CD4-positive, alpha-beta T cell (primary cell): ENCODE data around the gene APOC3. TPM values are rescaled to one million over a fixed set of nuclear protein-coding genes. Genes with fewer than 3 reads are reported as not detected.
"Not testable (repeated sequence)": the region's sequence is repeated elsewhere in the genome, so short reads cannot be mapped to it uniquely, and the experiment has no call there.

Experiments used
- ATAC-seq: fragments of 200-7000 bp; cut with Tn5 transposase; one replicate; pipeline ENCODE4 v1.10.0; 2022; ENCODE audit warnings: mild to moderate bottlenecking; ENCODE audit not compliant: poor library complexity
- CTCF ChIA-PET: fragments of 350-600 bp; sonication (Branson Sonifier 250); formaldehyde crosslinking; loops from one replicate; lab custom pipeline; 2021; ENCODE audit warnings: antibody characterized with exemption, inconsistent platforms; lab: Charles Lee
- POLR2A ChIA-PET: fragments of 350-600 bp; sonication (Branson Sonifier 250); formaldehyde crosslinking; loops from one replicate; lab custom pipeline; 2021; ENCODE audit warnings: antibody characterized with exemption, inconsistent platforms; lab: Charles Lee
- DNase-seq, 14 experiments: peaks; one replicate each; pipeline ENCODE4 v3.0.0-alpha.2; 2013 to 2020; ENCODE audit warnings: mixed read lengths in 2 of 14
- H3K27ac ChIP-seq, 2 donors: one replicate each; pipeline versions ENCODE4 v1.5.1 to v1.7.0; 2013; ENCODE audit warnings: low read length in 2 of 2, low read depth in 1 of 2, mild to moderate bottlenecking in 1 of 2
- H3K27me3 ChIP-seq, 2 experiments: 1 replicate in 1 of 2; 2 replicates in 1 of 2; pipeline versions ENCODE4 v1.6.1 to v1.7.0; 2013; ENCODE audit warnings: low read length in 2 of 2, control low read depth in 1 of 2, mild to moderate bottlenecking in 1 of 2, moderate library complexity in 1 of 2; ENCODE audit not compliant: insufficient read depth in 2 of 2, control insufficient read depth in 1 of 2
- H3K36me3 ChIP-seq: one replicate; pipeline ENCODE4 v1.6.1; 2013; ENCODE audit warnings: low read length, control low read depth; ENCODE audit not compliant: insufficient read depth
- H3K4me1 ChIP-seq: one replicate; pipeline ENCODE4 v1.6.1; 2013; ENCODE audit warnings: low read length, control low read depth; ENCODE audit not compliant: insufficient read depth
- H3K4me3 ChIP-seq: one replicate; pipeline ENCODE4 v1.5.1; 2013; ENCODE audit warnings: mild to moderate bottlenecking, low read length, moderate library complexity
- H3K9me3 ChIP-seq, 2 experiments: 1 replicate in 1 of 2; 2 replicates in 1 of 2; pipeline versions ENCODE4 v1.6.1 to v1.7.0; 2013; ENCODE audit warnings: low read length in 2 of 2, mild to moderate bottlenecking in 2 of 2, control low read depth in 1 of 2, moderate library complexity in 1 of 2; ENCODE audit not compliant: control insufficient read depth in 1 of 2, insufficient read depth in 1 of 2
- H3K27ac Mint-ChIP-seq: one replicate; pipeline ENCODE4 v1.8.0; 2020; ENCODE audit warnings: mixed read lengths
- H3K27me3 Mint-ChIP-seq: one replicate; pipeline ENCODE4 v1.8.0; 2021; ENCODE audit warnings: mixed read lengths
- H3K36me3 Mint-ChIP-seq: one replicate; pipeline ENCODE4 v1.8.0; 2021; ENCODE audit warnings: low read depth, mixed read lengths
- H3K4me1 Mint-ChIP-seq: one replicate; pipeline ENCODE4 v1.8.0; 2021; ENCODE audit warnings: low read depth, mixed read lengths
- H3K4me3 Mint-ChIP-seq: one replicate; pipeline ENCODE4 v1.8.0; 2020; ENCODE audit warnings: mild to moderate bottlenecking, mixed read lengths
- H3K9me3 Mint-ChIP-seq: one replicate; pipeline ENCODE4 v1.8.0; 2020; ENCODE audit warnings: mixed read lengths
- intact Hi-C, 2 experiments: fragments of 100-400 bp; cut with DNase I in 1 of 2; cut with micrococcal nuclease in 1 of 2; formaldehyde crosslinking; loops; one replicate each; pipeline versions ENCODE4 v1.15.1 to v1.9.0; 2023 to 2025; cut with DNase I, micrococcal nuclease
- total RNA-seq, 174 experiments: library from RNA in 2 of 174; stranded (reverse) in 2 of 174; gene quantifications; one replicate each; pipeline ENCODE4 v1.2.3 and lab custom pipeline; 2021 to 2026
- TF ChIP-seq, protein P1 (sequence below): fragments of 200-600 bp; IDR thresholded peaks from one replicate; pipeline ENCODE4 v1.8.0; 2022; ENCODE audit warnings: antibody characterized with exemption, mild to moderate bottlenecking

Gene APOC3
- total RNA-seq, 2 experiments from 2014 or later, result not detected

DNA sequence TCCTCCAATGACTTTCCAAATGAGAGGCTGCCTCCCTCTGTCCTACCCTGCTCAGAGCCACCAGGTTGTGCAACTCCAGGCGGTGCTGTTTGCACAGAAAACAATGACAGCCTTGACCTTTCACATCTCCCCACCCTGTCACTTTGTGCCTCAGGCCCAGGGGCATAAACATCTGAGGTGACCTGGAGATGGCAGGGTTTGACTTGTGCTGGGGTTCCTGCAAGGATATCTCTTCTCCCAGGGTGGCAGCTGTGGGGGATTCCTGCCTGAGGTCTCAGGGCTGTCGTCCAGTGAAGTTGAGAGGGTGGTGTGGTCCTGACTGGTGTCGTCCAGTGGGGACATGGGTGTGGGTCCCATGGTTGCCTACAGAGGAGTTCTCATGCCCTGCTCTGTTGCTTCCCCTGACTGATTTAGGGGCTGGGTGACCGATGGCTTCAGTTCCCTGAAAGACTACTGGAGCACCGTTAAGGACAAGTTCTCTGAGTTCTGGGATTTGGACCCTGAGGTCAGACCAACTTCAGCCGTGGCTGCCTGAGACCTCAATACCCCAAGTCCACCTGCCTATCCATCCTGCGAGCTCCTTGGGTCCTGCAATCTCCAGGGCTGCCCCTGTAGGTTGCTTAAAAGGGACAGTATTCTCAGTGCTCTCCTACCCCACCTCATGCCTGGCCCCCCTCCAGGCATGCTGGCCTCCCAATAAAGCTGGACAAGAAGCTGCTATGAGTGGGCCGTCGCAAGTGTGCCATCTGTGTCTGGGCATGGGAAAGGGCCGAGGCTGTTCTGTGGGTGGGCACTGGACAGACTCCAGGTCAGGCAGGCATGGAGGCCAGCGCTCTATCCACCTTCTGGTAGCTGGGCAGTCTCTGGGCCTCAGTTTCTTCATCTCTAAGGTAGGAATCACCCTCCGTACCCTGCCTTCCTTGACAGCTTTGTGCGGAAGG, 2.9 kb downstream of the APOC3 start:
- ATAC-seq (no peak), DNase-seq (no peak)
- H3K27ac Mint-ChIP-seq, result no peak overlapping the region
- POLR2A ChIA-PET, result interaction anchor here (2.3 kb wide), 1 partner anchor 21 kb away, joined by 8 read pairs; no protein-coding TSS in a partner anchor
- no peak overlapping the region for H3K4me3 Mint-ChIP-seq
- Histone ChIP-seq H3K27me3 (no peaks in the 10 kb centered on the region), H3K36me3 (no peaks in the 10 kb centered on the region), H3K27ac (no peak overlapping the region), H3K4me1 (peaks cover 18% of the 10 kb centered on the region), H3K9me3 (no peaks in the 10 kb centered on the region), H3K4me3 (no peak overlapping the region)
- peaks cover 12% of the 10 kb centered on the region for H3K4me1 Mint-ChIP-seq
- no peaks in the 10 kb centered on the region for H3K27me3 Mint-ChIP-seq
- H3K9me3 Mint-ChIP-seq, result no peaks in the 10 kb centered on the region
- TF ChIP-seq, protein P1, sequence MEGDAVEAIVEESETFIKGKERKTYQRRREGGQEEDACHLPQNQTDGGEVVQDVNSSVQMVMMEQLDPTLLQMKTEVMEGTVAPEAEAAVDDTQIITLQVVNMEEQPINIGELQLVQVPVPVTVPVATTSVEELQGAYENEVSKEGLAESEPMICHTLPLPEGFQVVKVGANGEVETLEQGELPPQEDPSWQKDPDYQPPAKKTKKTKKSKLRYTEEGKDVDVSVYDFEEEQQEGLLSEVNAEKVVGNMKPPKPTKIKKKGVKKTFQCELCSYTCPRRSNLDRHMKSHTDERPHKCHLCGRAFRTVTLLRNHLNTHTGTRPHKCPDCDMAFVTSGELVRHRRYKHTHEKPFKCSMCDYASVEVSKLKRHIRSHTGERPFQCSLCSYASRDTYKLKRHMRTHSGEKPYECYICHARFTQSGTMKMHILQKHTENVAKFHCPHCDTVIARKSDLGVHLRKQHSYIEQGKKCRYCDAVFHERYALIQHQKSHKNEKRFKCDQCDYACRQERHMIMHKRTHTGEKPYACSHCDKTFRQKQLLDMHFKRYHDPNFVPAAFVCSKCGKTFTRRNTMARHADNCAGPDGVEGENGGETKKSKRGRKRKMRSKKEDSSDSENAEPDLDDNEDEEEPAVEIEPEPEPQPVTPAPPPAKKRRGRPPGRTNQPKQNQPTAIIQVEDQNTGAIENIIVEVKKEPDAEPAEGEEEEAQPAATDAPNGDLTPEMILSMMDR, result no peak
- no peaks in the 10 kb centered on the region for H3K36me3 Mint-ChIP-seq
- intact Hi-C loops, result no loop called here
- CTCF ChIA-PET, result no interaction called here

DNA sequence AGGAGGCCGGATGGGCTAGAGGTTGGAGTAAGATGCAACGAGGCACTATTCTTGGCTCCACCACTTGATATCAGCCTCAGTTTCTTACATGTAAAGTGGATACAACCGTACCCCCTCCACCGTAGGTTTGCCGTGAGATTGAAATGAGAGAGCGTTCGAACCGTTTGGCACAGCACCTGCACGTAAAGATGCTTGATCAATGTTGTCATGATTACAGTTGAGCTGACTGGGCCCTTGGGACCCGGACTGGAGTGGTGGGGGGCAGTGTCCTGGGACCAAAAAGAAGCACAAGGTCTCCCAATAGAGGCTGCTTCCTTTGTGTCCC, 3.7 kb downstream of the APOC3 start:
- H3K4me3 Mint-ChIP-seq, result no peak overlapping the region
- H3K9me3 Mint-ChIP-seq, result no peaks in the 10 kb centered on the region
- ChIA-PET CTCF (no interaction called here), POLR2A (interaction anchor here (2.3 kb wide), 1 partner anchor 20 kb away, joined by 8 read pairs; no protein-coding TSS in a partner anchor)
- no peak overlapping the region for H3K27ac Mint-ChIP-seq
- no peaks in the 10 kb centered on the region for H3K36me3 Mint-ChIP-seq
- Histone ChIP-seq H3K4me1 (peaks cover 18% of the 10 kb centered on the region), H3K27ac (no peak overlapping the region), H3K9me3 (no peaks in the 10 kb centered on the region), H3K36me3 (no peaks in the 10 kb centered on the region), H3K27me3 (no peaks in the 10 kb centered on the region), H3K4me3 (no peak overlapping the region)
- no peaks in the 10 kb centered on the region for H3K27me3 Mint-ChIP-seq
- H3K4me1 Mint-ChIP-seq, result peaks cover 12% of the 10 kb centered on the region
- TF ChIP-seq, protein P1, result no peak
- DNase-seq (no peak), ATAC-seq (no peak)
- intact Hi-C loops, result no loop called here

DNA sequence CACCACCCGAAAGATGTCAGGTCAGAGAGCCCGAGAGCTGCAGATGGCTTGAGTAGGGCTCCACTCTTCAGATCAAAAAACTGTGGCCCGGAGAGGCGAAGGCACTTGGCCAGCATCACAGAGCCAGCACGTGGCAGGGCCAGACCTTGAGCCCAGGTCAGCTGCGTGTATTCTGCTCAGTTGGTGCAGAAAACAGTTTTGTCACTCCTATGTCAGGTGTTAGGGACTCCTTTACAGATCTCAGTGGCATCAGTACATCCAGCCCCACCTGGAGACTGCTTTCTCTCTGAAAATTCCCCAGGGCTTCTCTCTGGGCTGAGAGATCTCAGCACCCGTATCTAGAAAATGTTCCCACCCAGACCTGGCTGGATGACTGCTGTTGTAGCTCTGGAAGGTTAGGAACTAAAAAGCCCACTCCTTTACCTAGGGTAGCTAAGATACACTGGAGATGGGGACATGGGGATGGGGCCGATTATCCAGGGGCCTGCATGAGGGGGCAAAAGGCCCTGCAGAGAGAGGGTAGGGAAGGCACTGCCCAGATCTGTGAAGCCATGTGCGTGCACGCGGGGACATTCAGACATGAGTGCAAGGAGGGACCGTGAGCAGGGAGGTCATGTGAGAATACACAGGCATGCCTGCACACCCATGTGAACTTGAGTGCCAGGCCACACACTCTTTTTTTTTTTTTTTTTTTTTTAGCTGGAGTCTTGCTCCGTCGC, 4.3 kb downstream of the APOC3 start:
- no peak for DNase-seq
- Mint-ChIP-seq H3K27me3 (no peaks in the 10 kb centered on the region), H3K4me3 (peak overlapping the region; percentile 77), H3K36me3 (no peaks in the 10 kb centered on the region), H3K27ac (no peak overlapping the region), H3K9me3 (no peaks in the 10 kb centered on the region), H3K4me1 (peaks cover 12% of the 10 kb centered on the region)
- intact Hi-C loops, result no loop called here
- POLR2A ChIA-PET, result interaction anchor here (2.3 kb wide), 1 partner anchor 19 kb away, joined by 8 read pairs; no protein-coding TSS in a partner anchor
- H3K9me3 ChIP-seq, result no peaks in the 10 kb centered on the region
- peaks cover 18% of the 10 kb centered on the region for H3K4me1 ChIP-seq
- ATAC-seq, result no peak
- CTCF ChIA-PET, result interaction anchor here (0.6 to 0.7 kb wide), 2 partner anchors 11 to 343 kb away, joined by 3 read pairs; partner anchors contain the start of gene APOA4
- H3K27ac ChIP-seq, result no peak overlapping the region
- no peak overlapping the region for H3K4me3 ChIP-seq
- H3K27me3 ChIP-seq, result no peaks in the 10 kb centered on the region
- H3K36me3 ChIP-seq, result no peaks in the 10 kb centered on the region
- TF ChIP-seq, protein P1, result no peak

DNA sequence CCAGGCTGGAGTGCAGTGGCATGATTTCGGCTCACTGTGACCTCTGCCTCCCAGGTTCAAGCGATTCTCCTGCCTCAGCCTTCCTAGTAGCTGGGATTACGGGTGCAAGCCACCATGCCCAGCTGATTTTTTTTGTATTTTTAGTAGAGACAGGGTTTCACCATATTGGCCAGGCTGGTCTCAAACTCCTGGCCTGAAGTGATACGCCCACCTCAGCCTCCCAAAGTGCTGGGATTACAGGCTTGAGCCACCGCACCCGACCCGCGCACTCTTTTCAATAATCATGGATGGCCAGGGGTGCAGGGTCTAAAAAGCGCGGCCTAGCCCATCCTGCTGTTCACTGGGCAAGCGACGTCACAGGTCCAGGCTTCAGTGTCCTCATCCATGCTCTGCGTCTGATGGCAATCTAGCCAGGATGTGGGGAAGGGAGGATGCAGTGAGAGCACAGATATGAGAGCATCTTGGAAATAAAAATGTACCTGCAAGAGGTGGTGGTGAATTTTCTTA, 4.9 kb downstream of the APOC3 start:
- DNase-seq, H3K9me3 Mint-ChIP-seq, H3K27me3 ChIP-seq, ATAC-seq, H3K36me3 Mint-ChIP-seq, H3K36me3 ChIP-seq, H3K27me3 Mint-ChIP-seq, H3K9me3 ChIP-seq, H3K27ac Mint-ChIP-seq, H3K27ac ChIP-seq, H3K4me3 ChIP-seq: not testable (repeated sequence)
- Mint-ChIP-seq H3K4me1 (peaks cover 12% of the 10 kb centered on the region), H3K4me3 (peak overlapping the region; percentile 68)
- intact Hi-C loops, result loop anchor here in 1 of 2 experiments (5.0 kb wide), 1 partner anchor 102 kb away; no protein-coding TSS in a partner anchor
- POLR2A ChIA-PET, result interaction anchor here (1.8 to 2.3 kb wide), 3 partner anchors 19 to 47 kb away, joined by 8 to 20 read pairs (median 18); partner anchors contain the start of genes APOA5 and ZPR1
- H3K4me1 ChIP-seq, result peaks cover 18% of the 10 kb centered on the region
- CTCF ChIA-PET, result interaction anchor here (0.6 to 0.7 kb wide), 2 partner anchors 12 to 342 kb away, joined by 3 read pairs; partner anchors contain the start of gene APOA4
